IPS-NIHi7 (cell line): ENCODE results near the gene TSPAN12.
"Not testable (repeated sequence)": the region's sequence is repeated elsewhere in the genome, so short reads cannot be mapped to it uniquely, and the experiment has no call there.

Experiments used
- DNase-seq: peaks from one replicate; pipeline ENCODE4 v3.0.0; 2012; ENCODE audit warnings: mixed read lengths; ENCODE audit errors: extremely low spot score

Gene TSPAN12, protein sequence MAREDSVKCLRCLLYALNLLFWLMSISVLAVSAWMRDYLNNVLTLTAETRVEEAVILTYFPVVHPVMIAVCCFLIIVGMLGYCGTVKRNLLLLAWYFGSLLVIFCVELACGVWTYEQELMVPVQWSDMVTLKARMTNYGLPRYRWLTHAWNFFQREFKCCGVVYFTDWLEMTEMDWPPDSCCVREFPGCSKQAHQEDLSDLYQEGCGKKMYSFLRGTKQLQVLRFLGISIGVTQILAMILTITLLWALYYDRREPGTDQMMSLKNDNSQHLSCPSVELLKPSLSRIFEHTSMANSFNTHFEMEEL

DNA sequence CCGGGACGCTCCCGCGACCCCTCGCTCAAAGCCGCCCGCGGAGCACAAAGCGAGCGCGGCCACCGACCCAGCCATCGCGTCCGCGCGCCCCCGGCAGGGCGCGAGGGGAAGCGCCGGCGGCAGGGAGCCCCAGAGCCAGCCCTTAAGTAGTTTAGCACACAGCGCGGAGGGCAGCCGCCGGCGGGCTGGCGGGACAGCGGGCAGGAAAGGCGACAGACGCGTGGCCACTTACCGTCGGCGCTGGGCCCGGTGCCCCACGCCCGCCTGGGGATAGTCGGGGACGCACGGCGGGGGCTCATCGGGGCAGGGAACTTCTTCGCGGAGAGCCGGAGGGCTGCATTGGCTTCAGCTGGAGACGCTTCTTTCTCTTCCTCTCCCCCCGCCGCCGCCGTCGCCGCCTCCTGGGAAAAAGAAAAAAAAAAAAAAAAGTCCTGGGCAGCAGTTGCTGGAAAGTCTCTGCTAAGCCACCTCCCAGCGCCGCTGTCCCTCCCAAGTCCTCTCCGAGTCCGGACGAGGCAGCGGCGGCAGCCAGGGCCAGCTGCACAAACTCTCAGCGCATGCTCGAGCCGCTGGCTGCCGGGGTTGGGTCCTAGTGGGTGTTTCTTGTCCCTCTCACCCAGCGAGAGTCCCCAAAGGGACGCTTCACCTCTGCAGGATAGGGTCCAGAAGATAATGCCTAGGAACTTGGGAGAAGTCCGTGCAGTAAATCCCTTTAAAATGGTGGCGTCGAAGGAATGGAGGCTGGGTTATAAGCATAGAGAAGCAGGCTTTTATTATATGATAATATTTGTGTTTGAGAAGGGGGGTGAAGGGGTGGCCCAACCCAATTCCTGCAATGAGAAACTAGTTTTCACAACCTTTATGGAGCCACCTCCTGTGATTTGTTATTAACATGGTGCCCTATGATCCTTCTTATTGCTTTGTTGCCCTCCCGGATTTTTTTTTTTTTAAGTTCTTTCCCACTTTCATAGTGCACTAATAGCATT lies at the start of gene TSPAN12:
Gene TSPAN12 (minus strand): TSS at position 557 of the 986 bp plus-strand sequence. CDS start 1,381 bp downstream, outside the sequence.
- DNase-seq, result peak; percentile 91

DNA sequence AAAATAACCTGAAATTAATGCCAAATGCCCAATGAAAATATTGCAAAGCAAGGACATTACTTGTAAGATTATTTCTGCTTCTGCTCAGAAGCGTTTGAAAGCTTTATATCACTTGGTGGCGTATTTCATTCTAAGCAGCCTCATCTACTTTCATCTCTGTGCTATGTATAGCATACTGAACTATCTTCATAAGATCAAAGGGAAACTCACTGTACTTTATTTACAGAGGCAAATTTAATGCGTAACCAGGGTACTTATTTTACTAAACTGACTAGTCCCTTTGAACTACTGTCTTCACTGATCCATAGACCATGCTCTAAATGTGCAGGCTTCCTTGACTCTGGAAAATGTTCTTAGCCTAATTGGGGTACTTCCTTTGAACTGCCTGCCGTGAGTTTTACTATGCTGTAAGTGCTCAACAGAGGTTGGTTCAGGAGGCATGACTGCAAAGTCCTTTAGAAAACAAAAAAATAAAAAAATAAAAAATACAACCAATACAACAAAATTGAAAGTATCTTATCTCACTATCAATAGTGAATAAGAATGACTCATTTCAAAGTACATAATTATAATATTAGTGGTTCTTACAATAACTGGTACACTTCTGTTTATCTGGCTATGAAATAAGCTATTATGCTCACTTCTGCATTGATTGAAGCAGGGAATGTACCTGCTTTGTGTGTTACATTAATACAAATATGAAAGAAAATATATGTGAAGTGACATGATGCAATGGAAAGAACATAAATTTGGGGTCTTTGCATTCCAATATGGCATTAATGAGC lies 41.0 kb upstream of the TSPAN12 start:
- DNase-seq, result no peak

DNA sequence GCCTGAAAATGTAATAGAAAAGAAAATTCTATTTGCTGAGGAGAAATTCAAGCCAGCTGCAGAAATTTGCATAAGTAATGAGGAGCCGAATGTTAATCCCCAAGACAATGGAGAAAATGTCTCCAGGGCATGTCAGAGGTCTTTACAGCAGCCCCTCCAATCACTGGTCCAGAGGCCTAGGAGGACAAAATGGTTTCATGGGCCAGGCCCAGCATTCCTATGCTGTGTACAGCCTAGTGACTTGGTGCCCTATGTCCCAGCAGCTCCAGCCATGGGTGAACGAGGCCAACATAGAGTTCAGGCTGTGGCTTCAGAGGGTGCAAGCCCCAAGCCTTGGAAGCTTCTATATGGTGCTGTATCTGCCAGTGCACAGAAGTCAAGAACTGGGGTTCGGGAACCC lies 37.3 kb upstream of the TSPAN12 start:
- DNase-seq, result not testable (repeated sequence)

DNA sequence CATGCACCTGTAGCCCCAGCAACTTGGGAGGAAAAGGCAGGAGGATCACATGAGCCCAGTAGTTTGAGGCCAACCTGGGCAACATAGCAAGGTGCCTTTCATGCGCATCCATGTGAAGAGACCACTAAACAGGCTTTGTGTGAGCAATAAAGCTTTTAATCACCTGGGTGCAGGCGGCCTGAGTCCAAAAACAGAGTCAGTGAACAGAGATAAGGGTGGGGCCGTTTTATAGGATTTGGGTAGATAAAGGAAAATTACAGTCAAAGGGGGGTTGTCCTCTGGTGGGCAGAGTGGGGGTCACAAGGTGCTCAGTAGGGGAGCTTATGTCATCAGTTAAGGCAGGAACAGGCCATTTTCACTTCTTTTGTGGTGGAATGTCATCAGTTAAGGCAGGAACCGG lies 27.7 kb upstream of the TSPAN12 start:
- DNase-seq, result not testable (repeated sequence)

DNA sequence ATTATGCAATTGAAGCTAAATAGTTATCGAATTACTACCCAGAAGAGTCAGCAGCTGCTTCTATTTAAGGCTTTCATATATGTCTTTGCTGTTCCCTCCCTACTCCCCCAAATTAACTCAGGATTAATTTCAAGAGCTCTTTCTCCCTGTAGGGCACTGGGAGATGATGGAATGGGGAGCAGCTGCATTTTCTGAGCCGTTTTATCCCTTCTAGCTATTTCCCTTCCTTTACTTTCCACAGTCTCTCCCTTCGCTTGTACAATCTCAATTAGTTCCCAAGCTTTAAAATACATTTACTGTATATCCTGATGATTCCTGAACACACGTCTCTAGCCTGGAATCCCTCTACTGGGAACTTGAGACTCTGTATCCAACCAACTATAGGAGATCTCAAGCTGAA lies 19.8 kb upstream of the TSPAN12 start:
- DNase-seq, result no peak

DNA sequence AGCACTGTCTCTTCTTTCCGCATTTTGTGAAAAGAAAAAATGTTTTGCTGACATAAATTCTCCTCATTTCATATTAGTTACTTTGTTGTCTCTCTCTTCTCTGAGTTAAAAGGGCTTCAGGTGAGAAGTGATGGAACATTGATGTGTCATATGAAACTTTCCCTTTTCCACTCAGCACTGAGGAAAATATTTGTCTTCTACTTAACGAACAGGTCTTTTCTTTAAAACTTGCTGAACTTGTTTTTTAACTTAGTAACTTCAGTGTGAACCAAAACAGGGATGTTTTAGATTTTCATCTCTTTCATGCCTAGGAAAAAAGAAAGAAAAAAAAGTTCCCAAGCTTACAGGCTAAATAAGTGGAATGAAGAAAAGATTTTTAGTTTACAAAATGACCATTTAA lies 19.0 kb upstream of the TSPAN12 start:
- DNase-seq, result no peak

DNA sequence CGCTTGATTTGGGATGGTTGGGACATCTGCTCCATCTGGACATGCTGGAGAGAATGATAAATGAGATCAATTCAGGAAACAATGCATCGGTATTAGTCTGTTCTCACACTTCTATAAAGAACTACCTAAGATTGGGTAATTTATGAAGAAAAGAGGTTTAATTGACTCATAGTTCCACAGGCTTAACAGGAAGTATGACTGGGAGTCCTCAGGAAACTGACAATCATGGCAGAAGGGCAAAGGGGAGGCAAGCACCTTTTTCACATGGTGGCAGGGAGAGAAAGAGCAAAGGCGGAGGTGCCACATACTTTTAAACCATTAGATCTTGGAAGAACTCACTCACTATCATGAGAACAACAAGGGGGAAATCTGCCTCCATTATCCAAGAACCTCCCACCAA lies 16.8 kb upstream of the TSPAN12 start:
- no peak for DNase-seq

DNA sequence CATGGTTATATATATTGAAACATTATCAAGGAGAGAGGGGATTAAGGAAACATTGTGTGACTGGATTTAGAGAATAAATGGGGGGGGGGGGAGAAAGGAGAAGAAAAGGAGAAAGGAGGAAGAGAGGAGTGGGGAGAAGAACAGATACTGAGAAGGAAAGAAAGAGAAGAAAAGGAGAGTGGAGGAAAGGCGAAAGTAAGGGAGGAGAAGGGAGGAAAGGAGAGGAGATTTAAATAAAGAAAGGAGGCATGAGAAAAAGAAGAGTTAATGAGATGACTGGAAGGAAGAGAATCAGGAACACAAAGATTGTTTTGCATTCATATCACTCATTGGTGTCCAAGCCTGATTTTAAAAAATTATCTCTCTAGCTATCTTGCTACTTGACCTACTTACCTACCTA lies 16.1 kb upstream of the TSPAN12 start:
- DNase-seq, result no peak

DNA sequence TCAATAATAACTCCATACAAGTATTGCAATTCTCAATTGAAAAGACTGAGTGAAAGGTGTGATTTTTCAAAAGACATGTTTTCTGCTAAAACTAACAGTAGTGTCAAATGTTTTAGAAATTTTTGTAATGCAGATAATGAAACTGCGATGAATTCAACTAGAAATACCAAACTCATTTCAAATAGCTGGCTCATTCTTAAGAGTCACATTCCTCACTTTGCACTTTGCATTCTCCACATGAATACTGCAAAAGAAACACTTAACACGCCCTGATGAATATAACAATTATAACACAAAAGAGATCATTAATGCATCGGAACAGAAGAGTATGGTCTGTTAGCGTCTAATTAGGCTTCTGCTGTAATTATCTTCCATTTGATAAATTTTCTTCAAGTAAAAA lies 15.5 kb upstream of the TSPAN12 start:
- no peak for DNase-seq

DNA sequence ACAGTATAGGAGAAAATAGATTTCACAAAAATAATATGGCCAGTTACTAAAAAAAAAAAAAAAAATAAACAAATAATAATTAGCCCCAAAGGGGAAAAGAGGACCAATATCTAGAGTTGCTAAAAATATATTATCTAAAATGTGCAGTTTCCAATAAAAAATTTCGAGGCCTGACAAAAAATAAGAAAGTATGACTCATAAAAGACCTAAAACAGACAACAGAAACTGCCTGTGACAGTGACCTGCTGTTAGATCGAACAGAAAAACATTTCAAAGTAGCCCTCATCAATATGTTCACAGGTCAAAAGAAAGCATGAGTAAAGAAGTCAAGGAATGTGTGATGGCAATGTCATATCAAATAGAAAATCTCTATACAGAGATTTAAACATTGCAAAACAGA lies 11.8 kb upstream of the TSPAN12 start:
- DNase-seq, result no peak

DNA sequence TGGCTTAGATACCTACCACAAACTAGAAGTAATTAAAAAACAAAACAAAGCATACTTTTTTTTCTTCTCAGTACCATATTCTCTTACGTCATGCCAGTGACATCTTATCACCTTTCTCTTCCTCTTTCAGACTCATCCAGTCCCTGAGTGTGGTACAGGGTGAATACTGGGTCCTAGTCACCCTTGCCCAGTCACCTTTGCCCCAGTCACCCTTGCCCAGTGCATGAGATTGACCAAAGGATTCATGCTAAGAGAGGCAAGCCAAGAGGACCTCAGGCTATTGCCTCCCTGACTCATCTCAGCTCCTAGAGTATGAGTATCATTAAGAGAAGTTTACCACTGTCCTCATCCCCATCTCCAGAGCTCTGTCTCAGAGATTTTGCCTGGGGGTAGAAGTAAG lies 10.0 kb upstream of the TSPAN12 start:
- DNase-seq, result no peak

DNA sequence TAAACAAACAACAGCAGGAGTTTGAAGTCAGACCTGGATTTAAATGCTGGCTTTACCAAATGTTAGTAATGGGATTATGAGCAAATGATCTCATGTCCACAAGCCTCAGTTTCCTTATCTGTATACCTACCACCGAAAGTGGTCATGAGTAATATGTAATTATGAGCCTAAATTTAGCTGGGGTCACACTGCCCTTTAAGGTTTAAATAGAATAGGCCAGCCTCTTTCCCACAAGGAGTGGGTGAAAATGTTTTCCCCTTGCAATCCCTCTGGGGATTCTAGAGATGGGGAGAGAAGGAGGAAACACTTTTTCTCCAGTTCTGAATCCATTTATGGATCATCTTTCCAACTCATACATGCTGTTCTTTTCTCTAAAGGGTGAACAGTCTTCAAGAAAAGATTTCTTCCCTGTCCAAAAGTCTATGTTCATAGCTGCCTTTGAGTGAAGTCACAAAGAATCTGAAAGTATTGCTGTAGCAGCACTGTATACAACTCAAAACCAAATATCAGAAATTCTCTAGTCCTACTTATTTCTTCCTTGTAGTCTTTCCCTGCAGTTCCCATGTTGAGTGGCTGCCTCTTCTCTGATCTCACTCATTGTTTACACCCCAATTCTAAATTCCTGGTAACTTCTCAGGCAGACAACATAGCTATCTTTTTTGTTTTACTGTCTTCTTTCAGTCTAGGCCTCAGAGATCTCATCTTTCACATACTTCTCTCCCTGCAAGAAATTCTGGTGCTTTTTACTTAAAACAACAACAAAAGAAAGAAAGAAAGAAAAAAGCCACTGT lies 7.4 kb upstream of the TSPAN12 start:
- DNase-seq, result no peak

DNA sequence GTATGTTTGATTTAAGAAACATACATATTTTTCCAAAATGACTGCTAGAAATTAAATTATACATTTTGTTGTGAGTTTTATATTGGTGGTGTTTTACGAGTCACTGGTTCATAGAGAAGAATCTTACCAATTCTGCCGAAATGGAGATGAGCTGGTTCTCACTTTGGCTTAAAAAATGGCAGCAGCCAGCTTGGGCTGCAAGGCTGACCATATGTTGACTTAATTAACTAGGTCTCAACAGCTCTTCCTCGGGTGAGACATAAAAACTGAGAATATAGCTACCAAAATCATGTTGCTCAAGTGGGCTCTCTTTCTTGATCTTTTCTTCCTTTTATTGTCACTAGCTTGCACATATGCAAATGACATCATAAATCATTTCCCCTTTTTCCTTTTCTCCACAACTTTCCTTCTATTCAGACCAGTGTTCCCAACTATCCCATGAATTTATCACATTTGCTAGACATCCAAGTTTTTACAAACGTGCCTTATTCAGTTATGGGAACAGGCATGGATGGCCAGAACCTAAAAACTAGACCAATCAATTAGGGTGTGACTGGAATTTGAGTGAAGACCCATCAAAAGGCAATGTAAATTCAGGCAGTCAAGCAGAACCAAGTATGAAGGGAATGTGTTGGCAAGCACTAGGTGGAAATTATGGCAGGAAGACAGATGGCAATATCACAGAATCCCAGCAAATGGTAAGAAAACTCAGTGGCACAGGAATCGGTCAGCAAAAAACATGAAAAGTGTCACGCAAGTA lies 6.4 kb upstream of the TSPAN12 start:
- DNase-seq, result no peak

DNA sequence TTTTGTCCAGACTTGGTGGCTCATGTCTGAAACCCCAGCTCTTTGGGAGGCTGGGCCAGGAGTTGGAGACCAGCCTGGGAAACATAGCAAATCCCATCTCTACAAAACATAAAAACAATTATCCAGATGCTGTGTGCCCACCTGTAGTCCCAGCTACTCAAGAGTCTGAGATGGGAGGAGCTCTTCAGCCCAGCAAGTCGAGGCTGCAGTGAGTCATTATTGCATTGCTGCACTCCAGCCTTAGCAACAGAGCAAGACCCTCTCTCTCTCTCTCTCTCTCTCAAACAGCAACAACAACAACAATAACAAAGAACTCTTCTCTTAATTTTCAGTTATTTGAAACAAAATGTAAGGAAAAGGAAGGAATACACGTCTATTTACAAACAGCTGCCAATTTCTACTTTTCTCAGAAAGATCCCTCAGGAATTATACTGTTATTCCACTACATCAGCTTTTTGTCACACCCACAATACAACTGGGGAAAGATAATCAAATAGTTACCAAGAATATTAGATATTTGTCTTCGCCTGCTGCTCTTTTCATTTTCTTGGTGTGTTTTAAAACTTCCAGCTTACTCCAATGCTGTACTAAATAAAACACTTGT lies 5.1 kb upstream of the TSPAN12 start:
- no peak for DNase-seq

DNA sequence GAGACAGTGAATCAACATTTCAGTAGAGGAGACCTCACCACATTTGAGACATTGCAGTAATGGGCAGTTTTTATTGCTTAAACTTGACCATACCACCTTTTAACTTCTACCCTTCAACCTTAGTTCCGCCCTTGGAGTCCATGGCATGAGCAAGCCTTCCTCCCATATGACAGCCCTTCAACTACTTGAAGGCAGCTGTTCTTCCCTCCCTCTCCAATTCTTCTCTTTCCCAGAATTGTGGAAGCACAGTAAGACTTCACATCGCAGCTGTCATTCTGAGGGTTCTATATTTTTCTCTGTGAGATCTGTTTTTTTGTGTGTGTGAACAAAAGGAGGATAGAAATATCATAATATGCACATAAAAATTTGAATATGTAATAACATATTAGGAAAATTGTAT lies 2.2 kb upstream of the TSPAN12 start:
- no peak for DNase-seq

DNA sequence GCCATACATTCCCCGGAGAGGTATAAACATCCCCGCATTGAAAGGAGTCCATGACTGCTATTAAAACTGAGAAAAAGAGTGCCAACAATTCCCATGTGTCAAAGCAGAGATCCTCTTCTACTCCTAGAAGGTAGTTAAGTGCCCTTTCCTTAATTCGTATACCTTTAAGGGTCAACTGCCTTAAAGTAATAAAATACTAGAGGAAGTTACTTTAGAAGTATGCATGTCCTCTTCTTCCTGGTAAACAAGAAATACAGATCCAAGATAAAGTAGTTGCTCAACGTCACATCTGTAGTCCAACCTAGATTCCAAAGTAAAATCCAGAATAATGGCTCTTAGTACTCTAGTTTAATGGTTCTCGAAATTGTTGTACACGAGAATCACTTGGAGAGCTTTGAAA lies 1.5 kb upstream of the TSPAN12 start:
- DNase-seq, result no peak

DNA sequence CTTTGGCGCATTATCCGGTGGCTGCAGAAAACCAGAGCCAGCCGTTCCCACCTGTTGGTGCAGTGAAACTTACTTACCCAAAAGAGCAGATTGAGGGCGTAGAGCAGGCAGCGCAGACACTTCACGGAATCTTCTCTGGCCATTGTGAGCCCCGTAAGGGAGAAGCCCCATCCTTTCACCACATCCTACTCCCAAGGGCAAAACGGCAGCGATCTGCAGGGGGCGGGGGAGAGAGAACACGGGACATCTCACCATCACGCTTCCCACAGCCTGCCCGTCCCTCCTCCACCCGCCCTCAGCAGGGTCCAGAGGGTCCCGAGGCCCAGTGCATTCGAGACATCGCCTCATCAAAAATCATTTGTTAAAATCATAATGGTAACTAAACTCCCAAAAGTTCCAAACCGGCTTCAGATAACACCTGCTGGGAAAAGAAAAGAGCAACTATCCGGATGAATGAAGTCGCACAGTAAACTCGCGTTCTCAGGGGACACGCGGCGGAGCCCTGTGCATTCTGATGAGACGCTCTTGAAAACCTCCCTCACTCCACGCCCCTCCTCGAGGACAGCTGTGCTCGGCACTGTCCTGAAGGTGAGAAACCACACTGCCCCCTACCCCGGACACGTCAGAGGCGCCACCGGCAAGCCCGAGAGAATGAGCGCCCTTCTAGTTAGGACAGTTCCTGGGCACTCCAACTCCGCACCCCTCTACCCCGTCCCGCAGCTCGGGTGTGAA lies 1.2 kb downstream of the TSPAN12 start:
- peak; percentile 59 for DNase-seq

DNA sequence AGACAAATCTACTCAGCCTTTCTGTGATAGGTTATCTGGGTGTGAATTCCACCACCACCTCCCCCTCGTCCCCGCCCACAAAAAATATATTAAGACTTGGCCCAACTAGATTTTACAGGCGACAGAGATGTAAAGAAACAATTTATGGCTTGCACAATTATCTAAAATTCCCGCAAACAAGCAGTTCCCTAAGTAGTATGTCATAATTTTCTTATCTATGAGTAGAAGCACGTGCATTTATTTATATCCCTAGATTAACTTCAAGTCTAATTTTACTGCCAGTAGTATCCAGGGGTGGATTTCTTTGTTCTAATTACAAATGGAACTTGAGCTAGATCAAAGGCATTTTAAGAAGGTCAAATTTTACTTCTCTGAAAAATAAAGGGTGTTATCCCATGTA lies 1.7 kb downstream of the TSPAN12 start:
- no peak for DNase-seq

DNA sequence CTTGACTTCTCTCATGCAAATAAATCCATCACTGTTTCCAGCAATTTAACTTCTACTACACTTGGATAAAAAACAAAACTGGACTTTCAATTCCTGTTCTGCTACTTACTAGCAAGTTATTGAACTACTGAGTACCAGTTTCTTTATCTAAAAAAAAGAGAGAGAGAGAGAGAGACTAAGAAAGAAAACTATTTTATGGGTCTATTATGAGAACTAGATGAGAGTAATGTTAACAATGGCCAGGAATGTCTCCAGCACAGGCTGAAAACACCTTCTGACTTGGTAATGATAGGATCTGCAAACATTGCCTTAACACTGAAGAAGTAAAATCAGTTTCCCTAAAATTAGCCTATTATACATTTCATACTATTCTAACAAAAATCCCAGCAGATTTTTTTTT lies 5.2 kb downstream of the TSPAN12 start:
- no peak for DNase-seq
